T-helper 2 cell (primary cell): Measurements from ENCODE around the gene WNT4.

Experiments used
- DNase-seq, 5 experiments: peaks; one replicate each; pipeline versions ENCODE4 v3.0.0 to v3.0.0-alpha.2; 2012 to 2022

The WNT4 gene

DNA sequence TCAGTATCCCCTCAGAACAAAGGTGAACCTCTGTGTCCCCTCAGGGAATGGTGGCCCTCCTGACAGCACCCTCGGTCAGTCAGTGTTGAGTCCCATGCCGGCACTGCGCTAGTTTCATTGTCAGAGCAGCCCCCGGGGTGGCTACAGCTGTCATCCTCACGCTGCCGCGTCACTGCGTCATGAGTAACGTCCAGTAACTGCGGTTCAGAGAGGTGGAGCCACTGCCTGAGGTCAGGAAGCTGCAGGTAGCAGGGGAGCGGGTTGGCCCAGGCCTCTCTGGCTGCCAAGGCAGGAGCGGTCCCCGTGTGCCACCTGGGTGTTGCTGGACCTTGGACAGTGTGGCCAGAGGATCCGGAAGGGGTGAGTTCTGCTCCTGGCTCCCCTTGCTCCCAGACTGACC, 20.2 kb upstream of the WNT4 start:
- DNase-seq, result no peak

DNA sequence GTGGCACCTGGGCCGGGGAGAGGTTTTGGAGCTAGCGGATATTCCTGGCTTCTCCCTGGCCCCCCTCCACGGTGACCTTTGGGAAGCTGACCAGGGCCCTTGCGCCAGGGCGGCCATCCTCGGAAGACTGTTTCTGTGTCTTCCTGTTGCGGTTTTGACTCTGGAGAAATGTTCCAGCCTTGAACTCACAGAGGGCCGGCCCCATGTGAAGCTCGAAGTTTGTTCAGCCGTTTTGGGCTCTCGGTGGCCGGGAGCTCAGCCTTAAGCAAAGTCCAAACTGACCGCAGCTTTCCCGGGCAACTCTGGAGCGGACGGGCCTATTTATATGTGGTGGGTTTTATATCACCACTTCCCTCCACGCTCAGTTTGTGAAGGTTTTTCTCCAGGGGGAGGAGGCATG, 17.0 kb upstream of the WNT4 start:
- DNase-seq, result no peak

DNA sequence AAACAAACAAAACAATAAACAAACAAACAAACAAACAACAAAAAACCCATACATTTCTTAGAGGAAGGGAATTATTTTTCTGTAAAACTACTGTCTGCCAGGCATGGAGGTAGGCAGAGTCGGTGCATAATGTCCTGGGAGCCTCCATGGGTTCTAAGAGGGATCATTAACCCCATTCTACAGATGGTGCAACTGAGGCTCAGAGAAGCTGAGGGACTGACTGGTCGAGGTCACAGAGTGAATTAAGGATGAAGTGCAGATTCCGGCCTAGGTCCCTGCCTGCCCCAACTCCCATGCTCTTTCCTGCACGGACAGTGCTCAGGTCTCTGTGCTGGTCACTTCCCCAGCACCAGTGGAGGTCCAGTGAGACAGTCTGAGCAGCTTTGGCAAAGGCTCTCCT, 15.8 kb upstream of the WNT4 start:
- DNase-seq, result no peak

DNA sequence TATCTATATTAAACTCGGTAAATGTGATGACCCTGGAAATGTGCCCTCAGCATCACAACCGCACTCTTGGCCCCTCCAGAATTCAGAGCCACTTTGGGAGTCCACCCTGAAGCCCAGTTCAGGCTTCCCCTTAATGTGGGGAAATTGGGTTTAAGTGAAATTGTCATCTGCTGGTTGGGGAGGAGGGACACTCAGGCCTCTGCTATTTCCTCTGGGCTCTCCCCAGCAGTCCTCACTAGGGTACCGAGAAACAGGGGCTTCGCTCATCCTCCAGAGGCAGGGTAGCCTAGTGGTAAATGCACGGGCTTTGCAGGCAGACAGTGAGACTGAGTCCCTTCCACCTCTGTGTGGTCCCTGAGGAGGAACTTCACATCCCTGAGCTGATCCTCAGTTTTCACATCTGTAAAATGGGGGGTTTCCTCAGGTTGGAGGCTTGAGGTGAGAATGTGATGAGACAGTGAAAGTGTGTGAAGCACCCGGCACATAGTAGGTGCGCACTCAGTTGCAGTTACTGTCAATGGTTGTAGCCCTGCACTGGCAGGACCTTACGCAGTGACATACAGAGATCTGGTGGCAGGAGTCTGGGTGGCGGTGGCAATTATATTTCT, 14.6 kb upstream of the WNT4 start:
- DNase-seq, result no peak

DNA sequence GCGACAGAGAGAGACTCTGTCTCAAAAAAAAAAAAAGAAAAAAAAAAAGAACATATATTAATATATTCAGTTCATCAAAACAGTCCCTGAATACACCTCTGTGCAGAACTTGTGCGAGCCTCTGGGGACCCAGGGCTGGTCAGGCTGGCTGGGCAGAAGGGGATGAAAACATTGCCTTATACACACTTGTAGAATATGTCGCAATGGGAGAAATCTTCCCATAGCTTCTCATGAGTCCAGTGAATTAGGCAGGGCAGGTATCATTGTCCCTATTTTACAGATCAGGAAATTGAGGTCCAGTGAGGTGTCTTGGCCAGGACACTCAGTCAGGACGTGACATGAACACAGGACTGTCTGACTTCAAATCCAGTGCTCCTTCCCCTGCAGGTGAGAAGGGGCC, 12.6 kb upstream of the WNT4 start:
- DNase-seq, result no peak

DNA sequence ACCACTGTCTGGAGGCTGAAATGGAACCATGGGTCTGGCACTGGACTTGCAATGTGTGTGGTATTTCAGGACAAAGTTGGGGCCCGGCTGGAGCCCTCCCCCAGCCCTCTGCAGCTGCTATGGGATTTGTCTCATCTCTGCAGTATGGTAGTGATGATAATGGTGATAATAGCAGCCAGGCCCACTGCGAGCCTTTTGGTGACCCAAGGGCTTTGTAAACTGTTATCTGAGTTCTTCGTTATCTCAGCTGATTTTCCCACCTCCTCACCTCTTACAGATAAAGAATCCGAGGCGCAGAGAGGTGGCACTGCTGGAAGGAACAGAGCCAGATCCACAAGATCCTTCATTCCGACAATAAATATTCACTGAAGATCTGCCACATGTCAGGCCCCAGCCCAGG, 11.7 kb upstream of the WNT4 start:
- DNase-seq, result no peak

DNA sequence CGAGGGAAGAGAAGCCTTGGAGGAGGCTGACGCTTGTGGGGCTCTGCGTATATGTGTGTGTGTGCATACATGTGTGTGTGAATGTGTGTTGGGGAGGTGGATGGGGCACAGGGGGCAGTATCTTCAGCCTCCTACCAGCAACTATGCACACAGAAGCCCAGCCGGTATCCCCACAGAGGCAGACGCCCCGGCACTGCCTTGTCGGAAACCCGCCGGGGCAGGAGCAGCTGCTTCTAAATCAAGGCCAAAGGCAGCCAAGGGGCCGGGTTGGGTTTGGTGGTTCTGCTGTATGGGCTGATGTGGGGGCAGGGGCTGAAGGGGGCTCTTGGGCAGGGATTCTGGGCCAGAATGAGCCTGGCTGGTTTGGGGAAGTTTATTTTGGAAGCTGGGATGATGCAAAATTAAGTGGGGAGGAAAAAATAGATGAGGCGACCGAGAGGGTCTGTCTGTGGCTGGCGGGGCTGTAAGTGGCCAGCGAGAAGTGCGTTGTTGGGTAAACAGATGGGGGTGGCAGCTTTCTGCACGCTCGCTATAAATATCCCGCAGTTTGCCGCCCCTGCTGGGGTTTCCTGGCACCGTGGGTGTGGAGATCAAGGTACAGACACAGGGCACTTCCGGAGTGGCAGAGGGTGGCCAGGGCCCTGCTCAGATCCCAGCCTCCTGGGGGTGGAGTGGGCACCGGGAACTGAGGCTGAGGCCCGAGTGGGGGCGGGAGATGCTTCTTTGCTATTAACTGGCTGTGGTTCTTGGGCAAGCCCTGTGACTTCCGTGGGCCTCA, 11.0 kb upstream of the WNT4 start:
- DNase-seq, result no peak

DNA sequence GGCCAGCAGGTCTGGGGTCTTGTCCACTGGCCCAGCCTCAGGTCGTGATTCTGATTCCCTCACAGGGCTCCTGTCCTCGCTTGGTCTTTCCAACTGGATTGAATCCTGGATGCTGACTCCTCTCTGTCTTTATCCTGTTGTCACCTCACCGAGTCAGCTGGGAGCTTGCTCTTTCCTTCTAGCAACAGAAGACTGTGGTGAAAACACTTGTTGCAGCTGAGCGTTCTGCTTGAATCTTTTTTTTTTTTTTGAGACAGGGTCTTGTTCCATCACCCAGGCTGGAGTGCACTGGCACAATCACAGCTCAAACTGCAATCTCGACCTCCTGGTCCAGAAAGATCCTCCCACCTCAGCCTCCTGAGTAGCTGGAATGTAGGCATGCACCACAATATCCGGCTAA, 8.0 kb upstream of the WNT4 start:
- DNase-seq, result no peak

DNA sequence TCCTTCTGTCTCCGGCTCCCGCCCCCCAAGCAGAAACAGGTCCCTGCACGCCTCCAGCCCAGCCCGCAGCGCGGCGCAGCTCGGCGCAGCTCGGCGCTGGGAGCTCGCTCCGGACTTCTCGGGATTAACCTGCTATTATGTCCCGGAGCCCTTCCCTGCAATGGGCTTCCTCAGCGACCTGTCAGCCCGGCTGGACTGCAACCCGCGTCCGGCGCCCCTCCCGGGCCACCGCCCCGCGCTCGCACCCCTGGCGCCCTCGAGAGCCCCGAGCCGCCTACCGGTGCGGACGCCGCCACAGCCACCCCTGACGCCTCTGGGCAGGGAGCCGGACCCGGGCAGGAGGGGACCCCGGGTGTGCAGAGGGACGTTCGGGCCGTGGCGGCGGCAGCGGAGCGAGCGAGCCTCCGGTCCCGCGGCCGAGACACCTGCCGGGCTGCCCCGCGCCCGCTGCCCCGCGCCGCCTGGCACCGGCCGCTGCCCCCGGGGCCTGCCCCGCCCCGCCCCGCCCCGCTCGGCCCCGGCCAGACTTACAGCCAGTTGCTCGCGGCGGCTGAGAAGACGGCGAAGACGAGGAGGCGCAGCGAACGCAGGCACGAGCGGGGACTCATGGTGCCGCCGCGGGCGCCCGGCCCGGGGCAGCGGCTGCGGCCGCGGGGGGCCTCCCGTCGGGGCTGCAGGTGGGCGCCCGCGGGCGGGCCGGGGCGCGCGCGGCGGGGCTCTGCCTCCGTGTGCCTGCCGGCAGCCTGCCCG, 407 bp downstream of the WNT4 start:
- no peak for DNase-seq

DNA sequence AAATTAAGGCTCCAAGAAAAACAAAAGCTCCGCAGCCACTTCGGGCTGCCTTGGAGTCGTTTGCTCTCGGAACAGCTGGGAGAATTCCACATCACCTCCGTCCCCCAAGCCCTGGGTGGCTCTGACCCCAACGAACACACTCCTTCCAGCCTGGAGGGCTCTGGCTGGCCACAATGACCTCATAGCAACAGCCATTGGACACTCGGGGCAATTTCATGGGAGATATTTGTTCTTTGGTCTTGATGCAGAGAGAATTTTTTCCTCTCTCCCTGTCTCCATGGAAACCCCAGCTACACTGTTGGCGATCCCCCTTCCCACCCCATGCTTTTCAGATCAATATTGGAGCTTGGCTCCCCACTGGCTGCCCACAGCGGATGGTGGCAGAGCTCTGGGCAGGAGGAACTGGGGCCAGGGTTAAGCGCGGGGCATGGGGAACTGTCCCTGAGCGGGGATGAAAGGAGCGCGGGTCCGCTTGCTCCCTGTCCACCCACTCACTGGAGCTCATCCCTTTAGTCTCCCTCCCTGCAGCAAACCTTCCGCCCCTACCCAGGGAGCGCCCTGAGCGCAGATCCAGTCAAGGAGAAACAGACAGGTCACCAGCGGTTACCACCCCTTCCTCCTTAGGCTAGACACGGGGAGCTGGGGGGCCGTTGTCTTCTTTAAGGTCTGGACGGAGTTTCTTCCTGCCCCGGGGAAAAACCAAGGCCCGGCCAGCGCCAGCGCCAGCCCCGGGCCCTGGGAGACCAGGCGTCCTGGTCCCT, 1.2 kb downstream of the WNT4 start:
- DNase-seq, result no peak

DNA sequence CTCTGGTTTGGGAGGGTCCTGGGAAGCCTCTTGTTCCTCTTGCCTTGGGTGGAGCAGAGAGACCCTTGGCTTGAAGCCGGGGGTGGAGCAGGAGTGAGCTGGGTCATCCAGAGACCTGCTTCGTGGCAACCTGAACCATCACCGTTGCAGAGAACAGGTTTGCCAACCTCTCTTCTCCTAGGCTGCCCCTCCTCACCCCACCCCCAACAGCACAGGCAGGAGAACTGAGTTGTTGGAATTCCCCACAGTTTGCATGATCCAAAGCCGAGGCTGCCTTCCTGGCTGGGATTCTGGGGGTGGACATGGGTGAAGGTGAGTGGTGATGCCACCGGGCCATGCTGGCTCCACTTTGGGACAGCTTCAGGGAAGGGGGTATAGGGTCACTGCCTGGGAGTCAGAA, 2.2 kb downstream of the WNT4 start:
- no peak for DNase-seq

DNA sequence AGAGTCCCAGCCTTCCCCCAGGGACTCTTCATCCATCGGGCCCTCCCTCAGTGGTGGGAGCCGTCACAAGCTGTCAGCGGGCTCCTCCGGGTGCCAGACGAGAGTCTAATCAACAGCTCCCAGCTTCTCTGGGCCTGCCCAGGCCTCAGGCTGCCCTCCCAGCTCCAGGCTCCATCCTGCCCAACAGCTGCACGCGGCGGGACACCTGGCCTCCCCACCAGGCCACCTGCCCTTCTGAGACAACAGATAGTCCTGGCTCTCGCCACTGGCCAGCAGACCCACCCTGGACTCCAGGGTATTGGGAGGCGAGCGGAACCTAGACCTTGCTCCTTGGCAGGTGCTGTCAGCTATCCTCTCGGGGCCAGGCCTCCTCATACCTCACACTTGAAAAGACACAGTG, 3.1 kb downstream of the WNT4 start:
- DNase-seq, result no peak

DNA sequence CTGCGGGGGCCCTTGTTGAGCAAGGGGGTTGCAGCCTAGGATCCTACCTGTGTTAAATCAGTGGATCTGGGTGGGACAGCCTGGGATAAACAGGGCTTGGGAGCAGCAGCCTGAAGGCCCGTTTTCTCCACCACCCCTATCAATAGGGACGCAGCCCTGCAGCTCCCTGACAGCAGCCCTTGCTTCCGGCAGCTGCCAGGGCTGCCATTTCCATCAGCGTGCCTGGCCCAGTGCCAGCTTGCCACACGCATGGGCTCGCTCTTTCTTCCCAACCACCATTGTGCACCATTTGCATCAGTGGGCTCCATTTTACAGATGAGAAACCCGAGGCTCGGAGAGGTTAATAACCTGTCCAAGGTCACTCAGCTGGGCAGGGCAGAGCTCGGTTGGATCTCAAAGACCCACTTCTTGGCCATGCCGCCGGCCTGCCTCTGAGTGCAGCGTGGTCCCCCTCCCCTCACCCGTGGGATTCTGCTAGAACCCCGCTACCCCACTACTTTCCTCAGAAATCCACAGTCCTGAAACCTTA, 3.8 kb downstream of the WNT4 start:
- no peak for DNase-seq

DNA sequence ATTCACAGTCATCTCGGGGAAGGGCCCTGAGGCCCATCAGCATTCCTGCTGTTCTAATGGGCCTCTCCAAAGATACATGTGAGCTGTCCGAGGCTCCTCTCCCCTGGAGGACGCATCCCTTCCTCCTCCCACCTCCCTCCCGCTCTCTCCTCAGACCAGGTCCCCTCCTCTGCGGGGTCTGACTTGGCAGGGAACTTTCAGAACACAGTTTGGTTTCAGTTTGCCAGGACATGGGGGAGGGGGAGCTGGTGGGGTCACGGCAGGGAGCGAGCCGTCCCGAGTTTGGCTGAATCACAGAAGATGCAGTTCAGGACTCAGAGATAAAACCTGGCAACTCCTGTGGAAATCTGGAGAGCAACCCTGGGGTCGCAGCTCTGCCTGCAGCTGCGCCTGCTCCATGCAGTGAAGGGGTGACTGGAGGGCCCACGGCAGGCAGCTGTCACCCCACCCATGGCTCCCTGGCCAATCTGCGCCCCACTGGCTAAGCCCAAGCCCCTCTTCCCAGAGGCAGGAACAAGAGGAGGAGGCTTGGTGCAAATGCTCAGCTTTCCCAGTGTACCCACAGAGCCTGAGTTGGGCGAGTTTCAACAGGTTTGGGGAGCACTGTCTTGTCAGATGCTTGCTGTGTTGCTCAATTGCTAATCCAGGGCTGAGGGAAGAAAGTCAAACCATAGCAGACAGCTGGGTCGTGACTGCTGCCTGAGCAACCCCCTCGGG, 5.7 kb downstream of the WNT4 start:
- no peak for DNase-seq

DNA sequence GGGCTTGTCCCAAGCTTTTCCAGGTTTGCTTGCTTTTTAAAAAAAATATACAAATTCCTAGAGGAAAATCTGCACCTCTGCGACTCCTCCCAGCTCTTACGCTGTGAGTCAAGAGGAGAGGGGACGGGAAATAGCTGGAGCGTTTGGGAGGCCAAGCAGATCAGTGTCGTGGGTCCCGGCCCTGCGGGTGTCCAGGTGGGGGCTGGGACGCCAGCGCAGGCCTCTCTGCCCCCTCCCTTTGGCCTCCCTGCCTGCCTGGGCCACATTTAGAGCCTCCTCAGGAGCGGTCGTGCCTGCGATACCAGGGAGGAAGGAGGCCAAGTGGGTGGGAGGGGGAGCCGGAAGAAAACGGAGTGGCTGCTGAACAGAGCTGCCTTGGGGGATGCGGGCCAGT, 9.0 kb downstream of the WNT4 start:
- DNase-seq, result no peak

DNA sequence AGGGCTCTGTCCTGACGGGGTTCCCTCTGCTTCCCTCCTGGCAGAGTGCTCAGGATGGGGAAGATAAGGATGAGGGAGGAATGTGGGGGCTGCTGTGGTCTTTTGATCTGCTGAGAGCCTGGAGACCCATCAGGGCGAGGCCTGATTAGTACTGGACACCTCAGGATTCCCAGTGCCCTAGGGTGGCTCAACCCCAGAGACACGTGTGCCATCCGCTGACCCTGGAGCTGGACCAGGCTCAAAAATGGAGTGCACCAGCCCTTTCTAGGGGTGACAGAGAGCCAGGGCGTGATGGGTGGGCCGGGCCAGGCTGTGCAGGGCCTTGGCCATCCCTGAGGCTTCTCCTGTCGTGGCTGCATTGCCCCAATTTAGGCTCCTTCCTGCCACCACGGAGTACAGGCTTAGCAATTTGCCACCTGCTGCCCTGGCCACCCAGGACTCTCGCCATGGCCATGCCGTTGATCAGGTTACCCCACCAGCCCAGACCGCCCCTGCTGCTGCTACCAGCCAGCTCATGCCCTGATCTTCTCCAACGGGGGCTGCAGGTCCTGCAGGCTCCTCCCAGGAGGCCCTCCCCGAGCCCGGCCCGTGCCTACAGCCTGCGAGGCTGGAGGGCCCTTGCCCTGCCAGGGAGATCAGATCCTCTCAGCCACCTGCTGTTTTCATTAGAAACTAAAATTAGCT, 9.5 kb downstream of the WNT4 start:
- no peak for DNase-seq

DNA sequence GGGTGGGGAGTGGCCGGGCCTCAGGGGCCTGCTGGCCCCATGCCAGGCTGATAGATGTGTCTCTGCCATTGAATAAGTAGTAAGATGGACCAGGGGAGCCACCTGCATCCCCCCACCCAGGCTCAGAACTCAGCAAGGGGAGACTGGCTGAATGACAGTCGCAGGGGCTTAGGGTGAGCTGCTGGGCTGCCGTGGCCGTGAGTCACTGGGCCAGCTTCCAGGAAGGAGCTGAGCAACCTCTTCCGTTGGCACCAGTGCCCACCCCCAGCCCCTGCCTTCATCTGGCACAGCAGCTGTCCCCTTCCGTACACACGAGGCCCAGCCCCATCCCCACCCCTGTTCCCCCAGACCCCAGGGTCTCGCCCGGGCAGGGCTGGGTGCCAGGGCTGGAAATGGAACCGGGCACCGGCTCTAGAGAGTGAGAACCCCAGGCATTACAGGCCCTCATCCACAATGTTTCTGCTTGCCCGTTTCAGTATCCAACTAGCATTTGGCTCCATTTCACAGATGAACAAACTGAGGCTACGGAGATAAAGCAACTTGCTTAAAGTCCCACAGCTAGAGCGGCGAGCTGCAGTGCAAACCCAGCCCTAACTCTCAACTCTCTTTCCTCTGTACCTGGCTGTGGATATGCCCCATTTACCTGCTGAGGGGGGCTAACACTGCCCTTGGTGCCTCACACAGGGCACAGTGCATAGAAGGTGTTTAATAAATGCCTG, 10.2 kb downstream of the WNT4 start:
- no peak for DNase-seq

DNA sequence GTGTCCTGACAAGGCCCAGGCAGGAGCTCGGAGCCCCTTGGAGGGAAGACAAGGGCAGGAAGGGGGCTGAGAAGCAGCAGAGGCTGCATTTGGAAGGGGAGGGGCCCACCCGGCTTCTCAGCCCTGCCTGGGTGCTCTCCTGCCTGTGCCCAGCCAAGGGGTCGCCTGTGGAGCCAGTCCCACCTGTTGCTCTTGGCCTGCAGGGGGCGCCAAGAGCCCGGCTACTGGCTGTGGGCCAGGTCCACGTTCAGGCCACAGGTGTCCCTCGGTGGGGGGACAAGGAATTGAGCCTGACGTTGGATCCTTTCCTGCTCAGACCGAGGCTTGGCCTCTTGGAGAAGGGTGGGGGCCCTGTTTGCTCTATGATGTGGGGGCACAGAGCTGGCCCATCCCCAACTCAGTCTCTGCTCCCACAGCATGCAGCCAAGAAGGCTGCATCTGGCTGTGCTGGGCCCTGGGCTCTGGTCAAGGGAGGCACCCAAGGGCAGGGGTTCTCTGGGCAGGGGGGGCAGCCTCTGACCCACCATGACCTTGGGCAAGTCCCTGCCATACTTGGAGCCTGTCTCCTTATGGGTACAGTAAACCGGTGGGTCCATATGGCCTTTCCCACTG, 10.9 kb downstream of the WNT4 start:
- peak; percentile 18 to 40 (median 38) for DNase-seq

DNA sequence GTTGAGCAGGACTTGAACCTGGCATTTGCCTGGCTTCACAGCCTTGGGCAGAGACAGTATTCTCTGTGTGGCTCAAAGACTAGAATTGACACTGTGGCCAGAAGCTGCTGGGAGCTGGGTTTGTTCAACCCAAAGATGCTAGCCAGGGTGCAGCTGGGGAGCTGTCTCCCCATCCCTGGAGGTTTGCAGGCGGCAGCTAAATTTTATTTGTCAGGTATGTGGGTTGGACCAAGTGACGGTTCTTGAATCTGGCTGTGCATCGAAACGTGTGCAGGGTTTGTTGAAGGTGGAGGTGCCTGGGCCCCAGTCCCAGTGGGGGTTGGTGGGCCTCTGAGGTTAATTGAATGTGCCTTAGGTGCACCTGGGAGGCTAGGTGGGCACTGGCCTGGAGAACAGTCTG, 11.8 kb downstream of the WNT4 start:
- no peak for DNase-seq

DNA sequence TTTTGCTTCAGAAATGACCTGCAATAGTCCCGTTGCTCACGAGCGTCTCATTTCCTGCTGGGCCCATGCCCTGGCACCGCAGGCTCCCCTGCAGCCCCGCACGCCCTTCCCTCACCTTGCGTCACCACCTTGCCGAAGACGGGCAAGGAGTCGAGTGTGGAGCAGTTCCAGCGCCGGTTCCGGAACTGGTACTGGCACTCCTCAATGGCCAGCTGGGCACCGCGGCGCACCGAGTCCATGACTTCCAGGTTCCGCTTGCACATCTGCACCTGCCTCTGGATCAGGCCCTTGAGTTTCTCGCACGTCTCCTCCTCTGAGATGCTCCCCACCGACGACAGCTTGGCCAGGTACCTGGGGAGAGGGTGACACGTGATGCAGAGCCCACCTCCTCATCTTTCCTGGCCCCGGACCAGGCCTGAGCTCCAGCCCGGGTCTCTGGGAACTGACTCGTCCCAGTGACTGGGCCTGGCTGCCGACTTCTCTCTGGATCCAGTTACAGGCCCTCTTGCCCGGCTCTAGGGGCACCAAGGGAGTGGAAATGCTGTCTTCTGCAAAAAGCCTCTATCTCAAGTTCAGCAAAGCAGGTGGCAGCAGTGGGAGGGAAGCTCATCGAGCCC, 13.3 kb downstream of the WNT4 start:
- DNase-seq, result no peak
